ENCODE data around the gene FILIP1L. TPM values are rescaled to one million over a fixed set of nuclear protein-coding genes. Genes with fewer than 3 reads are reported as not detected.

Gene FILIP1L
- polyA plus RNA-seq, 12 donors, result 55.9 to 104 (median 65.0) TPM; not detected in 1

- DNase-seq, result no peak
These were observed 159.2 kb downstream of the FILIP1L start for GRCh38 chr3:99954914-99955644.

- no peak for DNase-seq
These were observed 160.7 kb downstream of the FILIP1L start for GRCh38 chr3:99953596-99953995.

GRCh38 chr3:99952306-99952705 is 162.0 kb downstream of the FILIP1L start:
- no peak for DNase-seq

GRCh38 chr3:99951701-99952100 is 162.6 kb downstream of the FILIP1L start:
- DNase-seq, result no peak

GRCh38 chr3:99950921-99951320 is 163.4 kb downstream of the FILIP1L start:
- DNase-seq, result no peak

- DNase-seq, result no peak
These were observed 164.2 kb downstream of the FILIP1L start for GRCh38 chr3:99949956-99950670.

GRCh38 chr3:99948467-99949089 is 165.7 kb downstream of the FILIP1L start:
- no peak for DNase-seq

- DNase-seq, result no peak
These were observed 166.9 kb downstream of the FILIP1L start for GRCh38 chr3:99947356-99947755.

- no peak for DNase-seq
These were observed 168.8 kb downstream of the FILIP1L start for GRCh38 chr3:99945328-99945995.

GRCh38 chr3:99943931-99944761 is 170.2 kb downstream of the FILIP1L start:
- DNase-seq, result no peak

- no peak for DNase-seq
These were observed 173.1 kb downstream of the FILIP1L start for GRCh38 chr3:99941211-99941610.

- DNase-seq, result no peak
These were observed 174.0 kb downstream of the FILIP1L start for GRCh38 chr3:99940350-99940749.

- no peak for DNase-seq
These were observed 174.4 kb downstream of the FILIP1L start for GRCh38 chr3:99939876-99940275.

GRCh38 chr3:99938270-99938911 is 175.9 kb downstream of the FILIP1L start:
- DNase-seq, result no peak

GRCh38 chr3:99934975-99935797 is 179.1 kb downstream of the FILIP1L start:
- peak; percentile 85 for DNase-seq

- DNase-seq, result no peak
These were observed 180.1 kb downstream of the FILIP1L start for GRCh38 chr3:99933971-99934750.

GRCh38 chr3:99931059-99931458 is 183.2 kb downstream of the FILIP1L start:
- no peak for DNase-seq

GRCh38 chr3:99929745-99930139 is 184.6 kb downstream of the FILIP1L start:
- DNase-seq, result peak; percentile 86

All from muscle of arm (tissue), 12 donors.